ENCODE measurements around the gene ACKR3.

ACKR3 gene

DNA sequence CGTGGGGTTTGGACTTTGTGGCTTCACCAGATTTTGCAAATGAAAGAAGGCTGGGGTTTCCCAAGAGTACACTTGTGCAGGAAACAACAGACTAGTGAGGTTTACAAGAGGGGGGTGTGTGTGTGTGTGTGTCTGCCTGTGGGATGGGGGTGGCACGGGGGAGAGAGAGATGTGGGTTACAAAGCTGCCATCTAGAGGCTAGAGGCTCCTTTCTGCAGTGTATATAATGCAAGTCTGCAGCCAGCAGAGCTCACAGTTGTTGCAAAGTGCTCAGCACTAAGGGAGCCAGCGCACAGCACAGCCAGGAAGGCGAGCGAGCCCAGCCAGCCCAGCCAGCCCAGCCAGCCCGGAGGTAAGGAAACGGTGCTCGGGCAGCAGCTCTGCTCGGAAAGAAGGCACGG is at the start of gene ACKR3:
Gene ACKR3 (plus strand): TSS at position 253 of the 401 bp plus-strand sequence. CDS start 10,641 bp downstream, outside the sequence.
- DNase-seq (ENCODE audit: low read depth): no peak

- DNase-seq (ENCODE audit: low read depth): no peak
These were observed 48.1 kb upstream of the ACKR3 start for GRCh38 chr2:236521556-236521955.

DNA sequence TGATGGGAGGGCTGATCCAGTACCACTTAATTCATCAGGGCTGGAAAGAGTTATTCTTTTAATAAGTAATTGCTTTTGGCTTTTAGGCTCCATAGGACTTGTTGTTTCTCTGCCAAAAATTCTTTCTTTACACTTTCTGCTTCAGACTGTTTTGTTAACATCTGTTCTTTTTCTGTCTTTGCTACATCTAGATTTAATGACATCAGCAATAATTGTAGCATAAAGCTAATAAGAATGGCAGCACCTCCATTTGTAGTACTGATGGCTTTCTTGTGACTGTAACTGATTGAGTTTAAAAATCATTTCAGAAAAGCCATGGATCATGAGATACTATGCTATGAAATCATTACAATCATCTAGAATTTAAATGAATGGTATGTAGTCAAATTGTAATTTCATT is 46.4 kb upstream of the ACKR3 start:
- no peak for DNase-seq (ENCODE audit: low read depth)

GRCh38 chr2:236525411-236525997 is 44.1 kb upstream of the ACKR3 start:
- no peak for DNase-seq (ENCODE audit: low read depth)

- no peak for DNase-seq (ENCODE audit: low read depth)
These were observed 43.0 kb upstream of the ACKR3 start for GRCh38 chr2:236526455-236527158.

DNA sequence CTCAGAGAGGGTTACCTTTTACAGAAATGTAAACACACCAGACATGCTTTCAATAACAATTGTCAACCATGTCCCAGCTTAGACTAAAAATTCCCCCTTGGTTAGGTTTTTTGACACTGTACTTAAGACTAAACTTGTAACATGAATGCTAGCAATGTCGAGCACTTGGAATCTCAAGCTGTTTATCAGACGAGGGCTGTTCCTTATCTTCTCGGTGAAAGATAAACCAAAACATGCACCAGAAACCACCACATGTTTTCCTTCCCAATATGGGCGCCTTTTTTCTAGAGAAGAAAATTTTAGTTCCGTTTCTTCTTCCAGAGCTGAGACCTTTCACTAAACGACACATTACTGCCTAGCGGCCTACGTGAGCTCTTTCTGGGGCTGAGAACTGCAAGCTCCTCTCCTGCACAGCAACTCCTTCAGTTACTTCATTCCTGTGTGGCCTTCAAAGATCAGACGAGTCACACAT is 42.4 kb upstream of the ACKR3 start:
- DNase-seq (ENCODE audit: low read depth): no peak

DNA sequence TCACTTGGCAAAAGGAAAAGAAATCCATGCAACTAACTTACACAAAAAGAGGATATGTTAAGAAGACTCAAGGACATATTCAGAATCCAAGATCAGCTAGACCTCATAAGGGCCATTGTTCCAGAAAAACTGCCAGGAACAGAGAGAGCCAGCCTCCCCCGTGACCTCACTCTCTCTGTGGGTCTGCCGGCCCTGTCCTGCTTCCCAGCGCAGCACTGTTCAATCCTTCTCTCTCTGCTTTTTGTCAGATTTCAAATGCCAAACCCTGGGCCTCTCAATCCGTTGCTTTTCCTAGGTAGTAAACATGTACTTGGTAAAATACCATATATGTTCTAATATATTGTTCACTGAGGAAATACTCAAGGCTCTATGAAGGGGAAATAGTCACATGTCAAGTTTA is 40.0 kb upstream of the ACKR3 start:
- DNase-seq (ENCODE audit: low read depth): no peak

DNA sequence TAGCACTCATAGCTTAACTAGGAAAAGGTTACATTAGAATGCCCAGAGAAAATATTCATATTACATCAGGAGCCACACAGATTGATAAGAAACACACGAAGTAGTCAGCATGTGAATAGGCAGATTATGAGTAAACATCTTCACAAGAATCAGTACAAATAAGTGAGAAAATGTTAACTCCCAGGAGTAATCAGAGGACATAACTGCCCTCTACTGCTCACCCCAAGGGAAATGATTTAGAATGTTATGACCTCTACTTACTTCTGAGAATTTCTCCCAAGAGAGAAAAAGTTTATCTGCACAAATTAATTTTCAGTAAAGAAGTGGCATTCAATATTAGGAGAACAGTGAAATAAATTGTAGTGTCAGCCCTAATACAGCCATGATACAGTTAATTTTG is 39.1 kb upstream of the ACKR3 start:
- DNase-seq (ENCODE audit: low read depth): no peak

GRCh38 chr2:236531195-236531594 is 38.4 kb upstream of the ACKR3 start:
- no peak for DNase-seq (ENCODE audit: low read depth)

DNA sequence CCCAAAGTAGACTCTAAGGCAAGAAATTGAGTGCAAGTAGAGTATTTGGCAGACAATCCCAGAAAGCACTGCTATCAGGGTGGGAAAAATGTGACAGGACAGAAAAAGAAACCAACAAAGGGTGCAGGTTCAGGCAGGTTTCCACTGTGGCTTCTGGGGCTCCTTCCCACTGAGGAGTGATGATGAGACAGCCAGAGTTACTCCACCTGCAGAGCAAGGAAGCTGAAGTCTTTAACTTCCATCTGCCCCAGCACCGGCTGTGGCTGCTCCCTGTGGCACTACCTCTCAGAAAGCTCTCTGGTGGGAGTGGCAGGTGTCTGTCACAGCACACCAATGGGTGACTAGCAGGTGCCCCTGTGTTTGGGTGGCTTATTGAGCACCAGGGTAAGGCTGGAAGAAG is 37.6 kb upstream of the ACKR3 start:
- no peak for DNase-seq (ENCODE audit: low read depth)

- DNase-seq (ENCODE audit: low read depth): no peak
These were observed 36.3 kb upstream of the ACKR3 start for GRCh38 chr2:236533343-236533742.

DNA sequence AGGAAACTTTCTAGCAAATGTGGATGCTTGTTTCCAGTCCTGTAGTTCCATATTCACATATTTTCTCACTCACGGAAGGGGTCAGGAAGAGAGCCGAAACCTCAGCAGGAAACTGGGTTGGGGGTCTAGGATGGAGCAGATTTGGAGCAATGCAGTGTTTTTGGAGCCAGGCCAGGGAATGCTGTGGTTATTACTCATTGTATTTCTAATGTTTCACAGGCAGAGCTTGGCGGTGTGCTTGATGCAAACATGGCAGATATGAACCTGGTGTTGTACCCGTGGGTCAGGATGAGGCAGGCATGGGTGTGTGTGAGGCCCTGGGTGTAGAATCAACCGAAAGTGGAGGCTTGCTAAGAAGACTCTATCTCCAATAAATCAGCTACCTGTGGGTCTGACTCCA is 34.6 kb upstream of the ACKR3 start:
- DNase-seq (ENCODE audit: low read depth): no peak

- DNase-seq (ENCODE audit: low read depth): no peak
These were observed 32.8 kb upstream of the ACKR3 start for GRCh38 chr2:236536727-236537398.

DNA sequence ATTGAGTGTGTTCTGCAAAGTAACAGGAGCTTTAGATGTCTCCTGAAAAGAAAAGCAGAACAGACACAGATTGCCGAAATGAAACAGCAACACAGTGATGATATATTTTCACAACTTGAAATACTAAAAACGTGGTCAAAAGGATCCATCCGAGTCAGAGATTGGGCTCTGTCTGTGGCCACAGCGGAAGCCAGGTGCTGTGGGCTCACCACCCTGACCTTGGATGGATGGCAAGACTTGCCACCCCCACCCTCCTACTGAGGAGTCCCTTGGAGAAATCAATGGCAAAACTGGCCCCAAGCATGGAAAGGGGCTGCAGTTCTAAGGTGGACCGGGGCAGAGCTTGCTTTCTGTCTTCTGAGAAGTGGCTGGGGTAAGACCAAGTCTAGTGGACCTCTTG is 31.4 kb upstream of the ACKR3 start:
- no peak for DNase-seq (ENCODE audit: low read depth)

DNA sequence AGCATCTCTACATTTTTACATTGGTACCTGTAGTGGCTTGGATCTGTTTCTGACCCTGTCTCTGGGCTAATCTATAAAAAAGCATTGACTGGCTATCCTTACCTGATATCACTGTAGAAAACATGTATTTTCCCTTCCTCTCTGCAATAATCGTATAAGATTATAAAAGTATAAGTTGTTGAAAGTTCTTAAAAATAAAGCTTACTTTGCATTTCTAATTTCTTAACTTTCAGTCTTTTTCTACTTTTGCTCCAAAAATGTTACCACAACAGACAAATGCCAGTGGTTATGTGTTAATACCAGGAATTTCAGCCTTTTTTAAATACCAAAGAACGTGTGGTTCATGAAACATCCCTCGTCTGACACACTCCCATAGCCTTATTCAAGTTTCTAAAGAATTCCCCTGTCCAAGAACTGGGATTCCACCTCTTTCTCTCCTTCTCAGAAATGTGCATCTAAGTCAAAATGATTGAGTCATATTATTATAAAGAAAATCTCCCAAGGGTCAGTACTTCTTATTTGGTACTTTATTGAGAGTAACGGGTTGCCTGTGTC is 28.5 kb upstream of the ACKR3 start:
- DNase-seq (ENCODE audit: low read depth): peak; percentile 1

DNA sequence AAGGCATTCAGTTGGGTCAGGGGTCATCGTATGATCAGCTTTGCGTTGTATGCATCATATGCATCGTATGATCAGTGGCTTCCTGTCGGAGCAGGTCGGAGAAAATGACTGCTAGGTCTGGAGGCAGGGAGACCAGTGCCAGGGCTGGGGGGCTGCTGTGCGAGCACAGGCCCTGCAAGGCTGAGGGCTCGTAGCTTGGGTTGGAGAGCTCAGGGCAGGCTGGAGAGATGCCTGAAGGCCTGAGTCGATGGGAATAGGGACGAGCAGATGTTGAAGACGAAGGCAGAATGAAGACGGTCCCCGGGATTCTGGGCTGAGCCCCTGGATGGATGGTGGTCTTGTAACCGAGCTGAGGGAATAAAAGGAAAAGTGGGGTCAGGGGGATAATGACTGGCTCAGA is 25.3 kb upstream of the ACKR3 start:
- no peak for DNase-seq (ENCODE audit: low read depth)

DNA sequence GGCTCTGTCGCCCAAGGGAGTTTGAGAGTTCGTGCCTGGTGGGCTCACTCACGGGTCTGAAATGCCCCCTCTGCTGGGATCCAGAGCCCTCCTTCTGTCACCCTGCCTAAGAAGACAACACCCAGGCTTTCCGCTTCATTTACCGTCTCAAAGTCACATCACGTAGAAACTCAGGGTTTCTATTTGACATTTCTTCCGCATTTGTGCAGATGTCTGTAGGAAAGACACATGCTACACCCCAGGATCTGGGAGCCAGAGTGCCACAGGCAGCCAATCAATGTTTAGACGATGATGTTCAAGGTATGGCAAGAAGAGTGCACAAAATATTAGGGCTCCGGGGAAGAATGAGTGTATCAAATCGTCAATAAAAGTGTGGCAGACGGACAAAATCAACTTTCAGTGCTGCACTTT is 24.4 kb upstream of the ACKR3 start:
- no peak for DNase-seq (ENCODE audit: low read depth)

- no peak for DNase-seq (ENCODE audit: low read depth)
These were observed 23.7 kb upstream of the ACKR3 start for GRCh38 chr2:236545814-236546480.

GRCh38 chr2:236546561-236547002 is 23.0 kb upstream of the ACKR3 start:
- no peak for DNase-seq (ENCODE audit: low read depth)

DNA sequence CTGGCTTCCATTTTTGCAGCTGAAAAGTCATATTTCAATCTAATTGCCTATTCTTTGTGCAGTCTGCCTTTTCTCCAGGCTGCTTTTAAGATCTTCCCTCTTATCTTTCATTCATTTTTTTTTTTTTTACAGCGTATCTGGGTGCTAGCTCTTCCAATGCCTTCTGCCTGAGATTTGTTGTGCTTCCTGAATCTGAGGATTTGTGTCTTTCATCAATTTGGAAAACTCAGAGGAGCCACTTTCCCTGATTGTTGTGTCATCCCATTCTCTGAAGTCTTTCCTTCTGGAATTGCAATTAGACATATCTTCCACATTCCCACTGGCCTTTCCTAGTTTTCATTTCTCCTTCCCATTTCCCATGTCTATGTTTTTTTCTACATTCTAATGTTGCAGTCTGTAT is 21.9 kb upstream of the ACKR3 start:
- DNase-seq (ENCODE audit: low read depth): no peak

- peak; percentile 66 for DNase-seq (ENCODE audit: low read depth)
These were observed 21.3 kb upstream of the ACKR3 start for GRCh38 chr2:236548179-236548921.

GRCh38 chr2:236549165-236549564 is 20.5 kb upstream of the ACKR3 start:
- no peak for DNase-seq (ENCODE audit: low read depth)
